NCI-H1092 treated with DMSO at 0.1 percent for 48 hours (cell line): ENCODE results near the gene RRBP1.

Source experiments
- DNase-seq: peaks from one replicate; lab custom pipeline; 2025; lab: John Stamatoyannopoulos, UW

RRBP1 gene

DNA sequence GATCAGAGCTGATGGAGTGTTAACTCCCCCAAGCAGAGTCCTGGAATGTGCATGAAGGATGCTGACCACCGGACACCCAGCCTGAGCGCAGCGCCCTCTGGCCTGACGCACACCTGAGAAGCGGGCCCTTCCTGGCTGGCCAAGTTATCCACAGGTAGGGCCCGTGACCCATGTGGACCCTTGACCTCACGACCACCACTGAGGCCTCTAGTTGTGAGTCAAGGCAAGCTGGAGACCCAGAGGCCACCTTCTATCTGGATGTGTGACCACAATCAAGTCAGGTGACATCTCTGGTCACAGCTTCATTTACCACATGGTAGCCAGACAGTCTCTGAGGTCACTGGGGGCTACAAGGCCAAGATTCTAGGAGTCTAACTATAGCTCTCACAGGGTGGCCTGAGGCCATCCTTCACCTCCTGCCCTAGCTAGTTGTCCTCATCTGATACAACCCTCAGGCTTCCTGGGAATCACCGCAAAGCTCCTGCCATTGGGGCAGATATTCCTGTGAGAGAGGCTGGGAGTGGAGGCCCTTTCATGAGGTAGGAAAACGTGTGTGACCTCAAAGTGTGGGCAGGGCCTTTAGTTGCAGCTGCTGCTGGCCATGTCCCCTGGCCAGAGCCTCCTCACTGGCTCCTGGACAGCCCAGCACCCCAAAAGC is 59.1 kb downstream of the RRBP1 start:
- no peak for DNase-seq

DNA sequence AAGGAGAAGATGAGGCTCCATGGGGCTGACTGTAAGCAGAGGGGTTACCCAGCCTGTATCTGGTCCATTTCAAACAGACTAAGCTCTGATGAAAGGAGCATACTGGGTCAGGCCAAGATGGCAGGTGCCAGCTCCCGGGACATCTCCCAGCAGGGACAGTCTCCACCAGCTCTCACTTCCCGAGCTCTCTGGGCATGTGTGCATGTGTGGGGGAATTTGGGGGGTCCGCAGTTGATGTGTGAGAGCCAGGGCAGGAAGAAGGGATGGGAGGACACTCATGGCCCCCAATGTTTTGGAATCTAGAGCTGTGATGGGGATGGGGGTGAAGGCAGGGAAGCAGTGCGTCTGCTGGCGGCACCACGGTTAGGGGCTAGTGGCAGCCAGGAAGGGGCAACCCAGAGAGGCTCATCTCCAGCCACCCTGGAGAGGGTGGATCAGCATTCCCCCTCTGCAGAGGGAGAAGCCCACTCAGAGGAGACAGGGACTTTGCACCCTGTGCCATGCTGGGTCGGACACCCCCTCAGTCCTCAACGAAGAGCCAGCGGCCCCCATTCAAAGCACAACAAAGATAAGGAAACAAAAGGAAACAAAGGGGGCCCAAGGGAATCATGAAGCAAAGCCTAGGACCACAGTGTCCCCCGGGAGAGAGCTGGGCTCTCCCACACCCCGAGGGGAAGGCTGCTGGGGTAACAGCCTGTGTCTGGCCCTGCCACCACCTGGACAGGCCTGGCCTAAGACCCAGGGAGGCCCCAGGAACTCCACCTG is 59.8 kb downstream of the RRBP1 start:
- no peak for DNase-seq

DNA sequence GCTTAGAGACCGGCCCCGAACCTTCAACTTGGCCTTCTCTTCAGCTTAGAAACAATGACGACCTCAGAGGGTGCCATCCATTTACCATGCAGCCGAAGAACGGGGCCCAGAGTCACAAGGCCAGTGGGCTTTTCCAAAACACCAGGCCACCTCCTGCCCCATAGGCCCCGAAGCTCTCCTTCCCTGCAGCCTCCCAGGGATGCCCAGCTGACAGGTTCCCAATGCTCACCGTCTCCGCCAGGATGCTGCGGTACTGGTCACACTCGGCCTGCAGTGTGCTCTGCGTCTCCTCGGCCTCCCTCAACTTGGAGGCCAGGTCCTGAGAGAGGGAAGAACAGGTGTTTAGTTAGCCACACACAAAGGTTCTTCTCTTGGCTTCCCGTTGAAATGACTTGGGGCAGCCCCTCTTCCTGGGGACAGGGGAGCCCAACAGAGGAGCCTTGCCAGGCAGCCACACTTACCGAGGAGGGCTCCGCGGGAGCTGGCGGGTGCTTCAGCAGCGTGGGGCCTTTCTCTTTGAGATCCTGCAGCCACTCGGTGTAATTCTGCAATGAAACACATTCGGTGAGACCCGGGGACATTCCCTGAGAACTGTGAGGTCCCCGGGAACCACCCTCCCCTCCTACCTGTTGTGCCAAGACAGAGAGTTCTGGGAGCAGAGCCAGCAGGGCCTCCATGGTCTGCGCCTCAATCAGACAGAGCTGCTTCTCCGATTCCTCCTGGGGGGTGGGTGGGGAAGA is 60.6 kb downstream of the RRBP1 start:
- DNase-seq: no peak

GRCh38 chr20:17620371-17621228 is 61.4 kb downstream of the RRBP1 start:
- DNase-seq: no peak

GRCh38 chr20:17619351-17620093 is 62.5 kb downstream of the RRBP1 start:
- no peak for DNase-seq

DNA sequence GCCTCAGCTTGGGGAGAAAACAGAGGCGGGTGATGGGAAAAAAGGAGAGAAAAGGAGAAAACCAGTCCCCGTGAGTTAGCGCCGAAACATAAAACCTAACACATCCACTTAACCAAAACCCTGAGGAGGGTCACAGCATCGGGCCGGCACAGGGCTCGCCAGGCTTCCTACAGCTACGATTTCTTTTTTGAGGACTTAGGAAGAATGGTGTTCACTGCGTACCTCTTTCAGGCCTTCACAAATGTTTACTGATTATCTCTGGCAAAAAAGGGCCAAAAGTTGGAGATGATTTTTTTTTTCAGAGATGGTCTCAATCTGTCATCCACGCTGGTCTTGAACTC is 63.4 kb downstream of the RRBP1 start:
- no peak for DNase-seq

GRCh38 chr20:17617868-17618672 is 64.0 kb downstream of the RRBP1 start:
- no peak for DNase-seq

GRCh38 chr20:17617212-17617867 is 64.7 kb downstream of the RRBP1 start:
- peak; percentile 31 for DNase-seq

DNA sequence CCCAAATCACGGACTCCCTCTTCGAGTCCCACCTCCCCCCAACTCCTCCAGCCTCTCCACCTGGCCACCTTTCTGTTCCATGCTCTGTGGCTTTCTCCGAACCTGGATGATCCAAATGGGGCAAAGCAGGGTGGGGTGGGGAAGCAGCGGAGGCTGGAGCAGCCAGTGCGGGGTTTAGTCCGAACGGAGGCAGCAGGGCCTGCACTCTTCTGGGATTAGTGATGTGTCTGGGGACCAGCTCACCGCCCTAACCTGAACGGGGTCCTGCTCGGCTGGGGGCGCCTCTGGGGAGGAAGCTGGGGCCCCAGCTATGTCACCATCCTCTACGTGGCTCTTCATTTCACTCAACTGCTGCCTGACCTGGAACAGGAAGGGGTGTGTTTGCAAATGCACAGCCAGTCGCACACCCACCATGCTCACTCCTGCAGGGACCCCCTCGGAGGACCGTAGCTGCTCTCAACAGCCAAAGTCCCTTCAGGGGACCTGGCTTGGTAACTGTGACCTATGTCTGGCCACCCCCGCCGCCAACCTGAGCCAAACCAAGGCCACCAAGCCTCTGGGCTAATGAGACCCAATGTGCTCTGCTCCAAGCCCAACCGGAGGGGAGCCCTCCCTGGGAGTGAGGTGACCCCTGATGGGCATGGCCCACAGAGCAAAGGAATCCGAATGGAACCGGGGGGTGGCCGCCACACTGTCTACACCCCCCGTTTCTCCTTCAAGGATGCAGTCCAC is 65.4 kb downstream of the RRBP1 start:
- no peak for DNase-seq

GRCh38 chr20:17615645-17616479 is 66.2 kb downstream of the RRBP1 start:
- peak; percentile 28 for DNase-seq

GRCh38 chr20:17614812-17615644 is 67.0 kb downstream of the RRBP1 start:
- DNase-seq: no peak

DNA sequence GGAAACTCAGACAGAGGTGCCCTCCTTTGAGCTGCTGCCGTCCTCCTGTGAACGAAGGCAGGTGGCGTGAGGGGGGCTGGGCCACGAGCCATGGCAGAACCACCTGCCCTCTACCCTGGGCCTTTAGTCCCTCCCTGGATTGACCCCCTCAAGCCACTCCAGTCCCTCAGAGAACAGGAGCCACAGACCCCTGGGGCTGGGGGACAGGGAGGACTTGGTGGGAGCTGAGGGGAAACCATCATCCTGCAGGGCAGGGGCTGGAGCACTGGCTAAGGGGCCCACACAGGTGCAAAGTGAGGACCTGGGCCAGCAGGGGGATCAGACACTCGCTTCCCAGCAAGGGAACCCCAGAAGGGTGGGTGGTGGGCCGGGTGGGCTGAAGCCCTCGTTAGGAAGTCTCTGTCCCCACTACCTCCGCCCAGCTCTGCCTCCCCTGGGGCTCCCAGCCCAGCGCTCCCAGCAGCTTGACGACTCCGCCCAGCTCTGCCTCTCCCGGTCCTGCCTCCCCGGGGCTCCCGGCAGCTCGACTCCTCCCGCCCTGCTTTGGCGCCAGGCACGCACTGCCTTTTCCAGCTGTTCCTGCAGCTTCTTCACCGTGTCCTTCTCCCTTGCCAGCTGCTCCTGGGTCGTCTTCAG is 67.7 kb downstream of the RRBP1 start:
- DNase-seq: no peak

GRCh38 chr20:17613328-17614175 is 68.5 kb downstream of the RRBP1 start:
- no peak for DNase-seq

DNA sequence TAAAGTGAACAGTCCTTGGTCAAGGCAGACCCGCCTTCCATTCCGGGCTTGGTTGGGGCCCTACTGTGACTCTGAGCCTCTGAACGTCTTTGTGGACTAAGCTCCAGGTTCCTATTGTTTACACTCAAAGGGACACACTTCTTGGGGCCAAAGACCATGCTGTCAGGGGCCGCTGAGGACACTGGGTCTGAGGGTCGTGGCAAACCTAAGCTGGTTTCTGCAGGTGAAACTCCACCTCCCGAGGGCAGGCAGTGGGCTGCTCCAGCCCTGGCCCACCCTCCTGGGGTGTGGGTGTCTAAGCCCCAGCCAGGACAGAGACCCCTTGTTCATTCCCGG is 69.1 kb downstream of the RRBP1 start:
- no peak for DNase-seq

DNA sequence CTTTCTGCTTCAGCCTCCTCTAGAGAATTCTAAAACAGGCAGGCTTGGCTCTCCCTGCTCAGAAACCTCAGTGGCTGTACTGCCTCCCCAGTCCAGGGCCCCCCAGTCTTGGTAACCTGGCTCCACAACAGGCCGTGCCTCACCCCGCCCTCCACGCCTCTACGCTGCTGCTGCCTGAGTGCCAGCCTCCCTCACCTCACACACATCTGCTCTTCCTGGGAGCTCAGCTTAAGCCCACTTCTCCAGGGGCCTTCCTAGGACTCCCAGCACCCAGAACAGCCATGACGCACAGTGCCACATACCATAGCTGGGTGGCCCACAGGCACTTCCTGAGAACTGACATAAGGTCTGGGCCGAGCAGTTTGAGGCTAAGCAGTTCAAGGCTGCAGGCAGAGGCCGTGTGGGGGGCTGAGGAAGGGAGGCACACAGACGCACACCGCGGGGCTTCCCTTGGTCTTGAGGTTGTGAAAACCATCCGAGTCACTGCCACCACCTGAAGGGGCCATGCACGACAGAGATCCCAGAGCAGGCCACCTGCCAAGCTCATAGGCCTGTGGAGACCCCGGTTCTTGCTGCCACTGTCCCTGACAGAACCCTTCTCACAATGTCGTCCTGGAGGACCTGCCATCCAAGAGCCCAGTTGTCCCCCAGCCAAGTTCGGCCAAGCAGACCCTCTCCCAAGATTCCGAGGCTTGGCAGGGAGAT is 69.6 kb downstream of the RRBP1 start:
- DNase-seq: no peak
